Kasumi-1 (cell line): ENCODE results near the gene KLC4.

Experiments
- DNase-seq, 2 experiments: peaks; one replicate each; lab custom pipeline; 2025; lab: John Stamatoyannopoulos, UW

KLC4 gene

DNA sequence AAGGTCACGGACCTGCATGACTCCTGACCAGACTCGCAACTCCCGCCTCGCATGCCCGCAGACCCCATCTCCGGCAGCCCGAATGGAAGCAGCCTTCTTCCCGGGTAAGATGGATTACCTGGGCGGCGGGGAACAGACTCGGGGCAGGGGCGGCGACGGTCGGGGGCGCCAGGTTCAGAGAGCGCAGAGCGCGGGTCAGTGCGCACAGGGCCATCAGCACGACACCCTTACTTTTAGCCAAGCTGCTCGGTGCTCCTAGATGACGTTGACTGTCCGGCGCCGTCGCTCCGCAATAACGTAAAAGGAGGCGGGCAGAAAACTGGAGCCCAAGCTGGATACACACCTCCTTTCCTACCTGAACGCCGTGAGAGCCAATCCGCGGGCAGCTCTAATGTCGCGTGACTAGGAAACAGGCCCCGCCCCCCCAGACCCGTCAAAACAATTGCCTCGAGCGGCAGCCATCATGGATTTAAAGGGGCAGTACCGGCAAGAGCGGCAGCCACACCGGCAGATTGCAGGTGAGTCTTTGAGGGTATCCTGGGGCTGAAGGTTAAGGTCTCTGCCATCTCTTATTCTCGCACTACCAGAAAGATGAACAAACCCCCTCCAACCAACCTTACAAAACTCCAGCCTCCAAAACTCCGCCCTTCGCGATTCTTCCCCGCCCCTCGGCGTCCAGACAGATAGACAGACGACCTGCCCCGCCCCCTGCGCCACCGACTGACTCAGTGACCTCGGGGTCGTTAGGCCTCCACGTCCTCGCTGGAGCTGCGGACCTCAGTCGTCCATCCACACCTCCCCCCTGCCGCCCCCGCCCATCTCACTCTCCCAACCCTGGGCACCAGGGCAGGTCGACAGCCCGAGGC, at the start of gene KLC4, which contains the start of gene MRPL2:
Gene KLC4, plus strand, starts transcription at position 464 of the 866 bp plus-strand sequence. CDS start 1,705 bp downstream, outside the sequence.
Gene MRPL2, minus strand, starts transcription at position 267 of the 866 bp plus-strand sequence. Its CDS starts 53 bp downstream, at position 214.
- peak; percentile 99 for DNase-seq

DNA sequence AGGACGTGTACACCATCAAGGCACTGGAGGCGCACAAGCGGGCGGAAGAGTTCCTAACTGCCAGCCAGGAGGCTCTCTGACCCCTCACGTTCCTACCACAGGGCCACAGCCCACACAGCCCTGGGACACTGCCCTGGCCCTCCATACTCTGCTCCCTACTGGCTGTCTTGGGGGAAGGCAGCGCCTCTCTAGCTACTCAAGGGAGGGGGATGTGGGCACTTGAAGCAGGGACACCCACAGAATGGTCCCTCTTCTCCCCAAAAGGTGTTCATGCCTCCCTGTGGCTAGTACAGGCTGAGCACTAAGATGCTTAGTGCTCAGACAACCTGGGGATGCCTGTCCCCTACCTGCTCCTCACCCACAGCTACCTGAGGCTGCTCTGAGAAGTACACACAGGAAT, 48.2 kb upstream of the KLC4 start:
- no peak for DNase-seq

DNA sequence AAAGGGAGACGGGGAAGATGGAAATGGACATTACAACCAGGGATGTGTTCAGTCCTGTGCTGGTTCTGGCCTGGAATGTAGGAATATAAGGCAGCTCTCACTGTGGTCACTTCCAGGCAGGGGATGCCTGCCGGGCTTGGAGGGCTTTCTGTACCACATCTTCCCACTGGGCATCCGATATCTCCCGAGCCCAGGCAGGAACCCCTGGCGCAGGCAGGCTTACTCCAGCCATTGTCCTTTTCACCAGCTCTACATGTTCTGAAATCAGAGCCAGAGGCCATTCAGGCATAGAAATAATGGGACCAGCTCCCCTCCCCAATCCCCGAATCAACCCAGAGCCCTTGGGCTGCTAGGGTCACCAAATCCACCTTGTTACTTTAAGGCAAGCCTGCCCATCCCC, 47.1 kb upstream of the KLC4 start:
- DNase-seq = no peak

GRCh38 chr6:43013097-43013842, 46.2 kb upstream of the KLC4 start:
- DNase-seq = peak; percentile 63 to 71

DNA sequence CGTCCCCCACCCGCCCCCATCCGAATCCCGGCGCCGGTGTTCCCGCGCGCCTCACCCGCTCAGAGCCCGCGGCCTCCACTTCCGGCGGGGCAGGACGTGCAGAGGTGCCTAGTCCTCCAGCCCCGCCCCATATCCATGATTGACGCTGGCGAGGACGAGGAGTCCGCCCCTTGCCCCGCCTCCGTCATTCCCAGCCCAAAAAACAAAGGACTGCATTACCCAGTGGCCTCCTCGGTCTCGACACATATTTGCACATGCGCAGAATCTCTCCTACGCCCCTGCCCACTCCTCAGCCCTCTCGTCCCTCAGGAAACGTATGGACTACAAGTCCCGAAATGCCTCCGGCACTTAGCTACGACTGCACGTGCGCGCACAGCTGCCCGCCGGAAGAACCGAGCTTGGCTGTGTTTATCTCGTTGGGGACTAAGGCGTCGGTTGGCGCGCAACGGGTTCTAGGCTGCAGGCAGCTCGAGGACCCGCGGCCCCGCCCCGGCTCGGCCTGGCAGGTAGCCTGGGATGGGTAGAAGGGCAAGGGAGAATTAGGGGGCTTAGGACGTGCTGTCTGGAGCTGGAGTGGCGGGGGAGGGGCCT, 45.5 kb upstream of the KLC4 start, which contains the start of the genes KLHDC3 and MEA1:
Gene KLHDC3, plus strand, starts transcription at position 407 of the 591 bp plus-strand sequence. CDS start 2,944 bp downstream, outside the sequence.
Gene MEA1, minus strand, starts transcription at position 104 of the 591 bp plus-strand sequence. CDS start 133 bp downstream, outside the sequence.
- DNase-seq = peak; percentile 99

DNA sequence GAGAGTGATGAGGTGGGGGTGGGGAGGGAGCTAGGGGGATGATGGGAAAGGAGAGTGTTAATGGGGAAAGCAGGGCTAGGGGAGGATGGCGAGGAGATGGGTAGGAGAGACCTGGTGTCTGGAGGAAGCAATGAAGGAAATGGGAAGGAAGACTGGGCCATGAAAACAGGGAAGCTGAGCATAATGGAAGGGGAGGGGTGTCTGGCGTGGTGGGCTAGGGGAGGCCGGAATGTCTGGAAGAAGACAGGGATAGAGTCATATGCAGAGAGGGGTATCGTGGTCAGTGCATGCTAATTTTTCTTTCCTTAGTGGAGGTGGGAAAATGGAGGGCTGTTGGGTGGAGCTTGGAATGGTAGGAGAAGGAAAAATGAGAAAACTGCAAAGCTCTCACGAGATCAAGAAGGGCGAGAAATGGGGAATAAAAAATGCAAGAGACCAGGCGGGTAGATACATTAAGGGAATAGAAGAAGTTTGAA, 45.0 kb upstream of the KLC4 start:
- DNase-seq = peak in 1 of 2 experiments; percentile 29

DNA sequence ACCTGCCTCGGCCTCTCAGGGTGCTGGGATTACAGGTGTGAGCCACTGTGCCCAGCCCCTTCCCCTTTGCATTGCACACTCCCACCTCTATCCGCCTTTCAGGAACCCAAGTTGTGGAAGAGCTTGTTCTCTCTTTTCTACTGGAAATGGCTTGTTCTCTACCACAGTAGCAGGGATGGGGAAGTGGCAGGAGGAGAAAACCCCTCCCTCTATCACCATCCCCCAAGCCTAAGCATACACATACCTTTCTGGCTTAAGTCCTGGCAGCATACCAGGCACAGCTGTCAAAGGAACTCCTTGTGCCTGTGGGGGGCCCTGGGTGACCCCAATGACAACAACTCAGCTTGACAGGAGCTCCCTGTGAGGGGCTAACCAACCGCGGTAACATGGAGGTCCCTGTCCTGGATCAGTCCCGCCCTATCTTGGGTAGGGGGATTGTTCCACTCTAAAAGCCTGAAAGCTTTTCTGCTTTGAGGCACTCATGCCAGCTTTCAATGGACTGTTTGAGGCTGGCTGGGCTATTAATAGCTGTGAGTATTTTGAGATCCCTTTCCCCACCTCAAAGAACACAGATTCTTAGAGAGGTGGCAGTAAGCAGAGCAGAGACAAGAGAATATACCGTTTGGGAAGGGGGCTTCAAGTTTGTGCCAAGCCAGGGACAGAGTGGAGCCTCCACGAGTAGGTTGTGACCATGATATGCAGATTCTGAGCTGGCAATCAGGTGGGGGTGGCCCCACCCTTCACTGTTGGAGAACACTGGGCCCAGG, 43.1 kb upstream of the KLC4 start:
- peak in 1 of 2 experiments; percentile 16 for DNase-seq

DNA sequence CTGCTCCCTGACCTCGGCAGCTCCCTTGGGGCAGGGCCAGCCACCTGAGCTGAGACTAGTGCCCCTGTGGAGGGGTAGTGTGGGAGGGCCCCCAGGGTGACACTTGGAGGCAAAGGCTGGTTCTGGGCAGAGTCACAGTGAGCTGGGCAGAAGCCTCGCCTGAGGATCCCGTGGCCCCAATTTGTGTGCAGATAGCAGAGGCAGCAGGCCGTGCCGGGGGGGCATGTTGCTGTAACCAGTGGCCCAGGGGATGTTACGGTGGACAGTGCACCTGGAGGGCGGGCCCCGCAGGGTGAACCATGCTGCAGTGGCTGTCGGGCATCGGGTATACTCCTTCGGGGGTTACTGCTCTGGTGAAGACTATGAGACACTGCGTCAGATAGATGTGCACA, 42.5 kb upstream of the KLC4 start:
- no peak for DNase-seq

DNA sequence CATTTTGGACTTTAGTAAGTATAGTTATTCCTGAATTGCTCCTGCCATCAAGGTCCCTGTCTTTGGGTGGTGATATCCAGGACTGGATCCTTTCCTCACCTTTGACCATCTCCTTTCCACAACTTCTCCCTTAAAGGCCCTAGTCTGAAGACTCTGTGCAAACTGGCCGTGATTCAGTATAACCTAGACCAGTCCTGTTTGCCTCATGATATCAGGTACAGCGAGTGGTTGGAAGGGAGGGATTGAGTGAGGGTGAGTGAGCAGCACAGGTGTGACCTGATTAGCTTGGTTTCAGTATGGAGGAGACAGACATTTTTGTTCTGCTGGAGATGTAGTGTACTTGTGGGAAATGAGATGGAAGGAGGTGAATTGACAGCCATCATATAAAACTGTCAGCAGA, 40.3 kb upstream of the KLC4 start:
- no peak for DNase-seq

DNA sequence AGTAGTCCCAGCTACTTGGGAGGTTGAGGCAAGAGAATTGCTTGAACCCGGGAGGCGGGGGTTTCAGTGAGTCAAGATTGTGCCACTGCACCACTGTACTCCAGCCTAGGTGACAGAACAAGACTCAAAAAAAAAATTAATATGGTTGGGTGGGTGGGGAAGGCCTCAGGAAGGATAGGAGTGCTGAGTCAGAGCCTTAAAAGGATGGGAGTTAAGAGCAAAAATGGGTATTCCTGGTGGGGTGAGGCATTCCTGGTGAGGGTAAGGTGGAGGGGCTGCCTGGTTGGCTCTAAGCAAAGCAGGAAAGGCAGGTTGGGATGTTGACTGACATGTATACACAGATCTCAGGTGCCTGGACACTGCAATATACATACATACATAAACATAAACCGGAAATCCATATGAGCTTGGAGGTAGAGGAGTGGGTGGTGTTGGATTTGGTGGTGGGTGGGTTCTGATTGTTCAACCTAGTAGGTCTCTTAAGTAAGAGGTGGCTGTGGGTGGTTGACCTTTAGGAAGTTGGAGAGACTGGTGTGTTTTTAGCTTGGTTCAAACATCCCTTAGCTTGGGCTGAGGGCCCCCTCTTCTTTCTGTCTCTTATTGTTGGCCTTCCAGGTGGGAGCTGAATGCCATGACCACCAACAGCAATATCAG, 39.3 kb upstream of the KLC4 start:
- DNase-seq = no peak

GRCh38 chr6:43020847-43021246, 38.6 kb upstream of the KLC4 start:
- peak; percentile 36 to 48 for DNase-seq

DNA sequence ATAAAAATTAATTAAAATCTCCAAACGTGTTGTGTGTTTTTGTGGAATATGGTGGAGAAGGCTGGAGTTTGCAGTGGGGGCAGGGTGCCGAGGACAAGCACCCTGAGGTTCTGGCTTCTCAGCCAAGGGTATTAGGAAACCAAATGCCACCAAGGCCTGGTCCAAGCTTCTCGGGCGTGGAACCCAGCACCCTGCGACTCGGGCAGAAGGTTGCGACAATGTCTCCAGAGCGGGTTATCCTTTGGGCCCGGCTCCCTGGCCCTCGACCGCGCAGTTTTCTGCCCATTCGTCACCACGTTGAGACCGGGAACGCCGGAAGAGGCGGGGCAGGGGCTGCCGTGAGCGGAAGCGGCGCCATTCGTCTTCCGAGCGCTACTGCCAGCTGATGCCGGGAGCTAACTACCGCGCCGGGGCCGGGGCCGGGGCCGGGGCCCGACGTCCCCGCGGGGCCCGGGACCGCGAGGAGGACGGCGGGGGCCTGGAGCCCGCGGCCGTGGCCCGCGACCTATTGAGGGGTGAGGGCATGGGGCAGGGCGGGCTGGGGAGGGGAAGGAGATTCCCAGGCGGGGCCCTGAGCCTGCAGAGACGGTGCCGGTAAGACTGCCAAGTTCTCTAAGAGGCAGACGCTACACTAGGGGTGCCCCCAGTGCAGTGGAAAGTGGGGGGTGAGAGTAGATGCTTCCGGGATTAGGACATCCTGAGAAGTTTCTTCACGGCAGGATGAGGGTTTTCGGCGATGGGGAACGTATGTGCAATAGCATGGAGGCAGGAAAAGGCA, 38.0 kb upstream of the KLC4 start, which contains the start of gene RRP36:
Gene RRP36, plus strand, starts transcription at position 354 of the 778 bp plus-strand sequence. Its CDS starts 32 bp downstream, at position 386.
- peak; percentile 62 to 76 for DNase-seq

DNA sequence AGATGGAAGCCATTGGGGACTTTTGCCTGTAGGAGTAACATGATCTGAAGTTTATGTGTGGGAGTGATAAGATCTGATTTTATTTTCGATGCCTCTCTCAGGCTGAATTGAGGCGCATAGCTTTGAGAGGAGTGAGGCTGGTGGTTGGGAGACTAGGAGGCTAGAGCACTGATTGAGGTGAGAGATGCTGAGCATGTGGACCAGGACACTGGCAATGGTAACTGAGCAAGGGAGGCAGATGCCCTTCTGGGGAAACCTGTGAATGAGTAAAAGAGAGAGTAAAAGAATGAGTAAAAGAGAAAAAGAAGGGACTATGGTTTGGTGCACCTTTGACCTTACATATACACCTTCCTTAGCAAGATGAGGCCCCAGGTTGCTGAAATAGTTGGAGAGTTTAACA, 35.0 kb upstream of the KLC4 start:
- no peak for DNase-seq

GRCh38 chr6:43026365-43026764, 33.1 kb upstream of the KLC4 start:
- DNase-seq = no peak

- no peak for DNase-seq
Observed at GRCh38 chr6:43029120-43029519, 30.3 kb upstream of the KLC4 start.

GRCh38 chr6:43032326-43032725, 27.1 kb upstream of the KLC4 start:
- no peak for DNase-seq

- DNase-seq = no peak
Observed at GRCh38 chr6:43033496-43034189, 25.8 kb upstream of the KLC4 start.

DNA sequence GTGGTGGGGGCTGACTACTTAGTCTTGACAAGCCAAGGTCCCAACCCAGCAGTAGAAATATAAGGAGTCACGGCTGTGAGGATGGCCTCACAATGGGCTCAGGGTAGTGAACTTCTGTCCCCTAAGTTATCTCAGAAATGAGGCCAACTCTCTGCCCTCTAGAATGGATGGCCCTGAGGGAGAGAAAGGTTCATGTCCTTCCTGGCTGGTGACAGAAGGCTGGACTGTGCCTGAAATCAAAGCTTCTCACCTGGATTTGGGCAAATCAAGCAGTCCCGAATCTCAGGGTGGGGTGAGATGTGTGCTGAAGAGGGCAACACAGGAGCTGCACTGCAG, 25.3 kb upstream of the KLC4 start:
- no peak for DNase-seq

- no peak for DNase-seq
Observed at GRCh38 chr6:43035495-43036194, 23.8 kb upstream of the KLC4 start.
